Activated naive CD4-positive, alpha-beta T cell (primary cell): ENCODE results near the gene STOML2.
A peak's percentile ranks its signal among the peaks of the same experiment; 100 is the strongest.

ENCODE experiments used
- DNase-seq, 4 experiments: peaks; one replicate each; lab custom pipeline; 2025; lab: John Stamatoyannopoulos, UW

Gene STOML2

GRCh38 chr9:35107297-35108290 lies 4.7 kb upstream of the STOML2 start:
- DNase-seq, result no peak

- no peak for DNase-seq
Measured at GRCh38 chr9:35106343-35106730, 3.4 kb upstream of the STOML2 start.

- DNase-seq, result no peak
Measured at GRCh38 chr9:35105571-35106342, 2.8 kb upstream of the STOML2 start.

GRCh38 chr9:35105126-35105525 lies 2.2 kb upstream of the STOML2 start:
- no peak for DNase-seq

GRCh38 chr9:35104586-35104985 lies 1.7 kb upstream of the STOML2 start:
- DNase-seq, result no peak

GRCh38 chr9:35103660-35104191 lies 795 bp upstream of the STOML2 start:
- DNase-seq, result no peak

- DNase-seq, result peak in 1 of 4 experiments; percentile 9
Measured at GRCh38 chr9:35102465-35102768, 514 bp downstream of the STOML2 start.

GRCh38 chr9:35097573-35097972 lies 5.4 kb downstream of the STOML2 start:
- DNase-seq, result no peak

GRCh38 chr9:35096035-35096849 lies 6.7 kb downstream of the STOML2 start, which contains the start of gene PIGO:
TSS of gene PIGO (minus strand) at chr9:35096591. CDS start at chr9:35095565, 1,026 bp downstream.
- DNase-seq, result peak; percentile 77 to 95 (median 83)

GRCh38 chr9:35091536-35091935 lies 11.4 kb downstream of the STOML2 start:
- no peak for DNase-seq

GRCh38 chr9:35089434-35089833 lies 13.5 kb downstream of the STOML2 start:
- no peak for DNase-seq

- DNase-seq, result no peak
Measured at GRCh38 chr9:35085078-35085477, 17.9 kb downstream of the STOML2 start.

GRCh38 chr9:35079426-35080341 lies 23.2 kb downstream of the STOML2 start, which contains the start of gene FANCG:
TSS of gene FANCG (minus strand) at chr9:35079942. CDS start at chr9:35079524, 418 bp downstream.
- peak; percentile 40 to 68 (median 54) for DNase-seq

GRCh38 chr9:35079041-35079425 lies 23.9 kb downstream of the STOML2 start:
- no peak for DNase-seq

GRCh38 chr9:35078066-35078465 lies 24.9 kb downstream of the STOML2 start:
- DNase-seq, result no peak

- DNase-seq, result no peak
Measured at GRCh38 chr9:35076848-35077247, 26.1 kb downstream of the STOML2 start.

GRCh38 chr9:35075358-35075757 lies 27.6 kb downstream of the STOML2 start:
- no peak for DNase-seq

- DNase-seq, result no peak
Measured at GRCh38 chr9:35074791-35075190, 28.1 kb downstream of the STOML2 start.

GRCh38 chr9:35074141-35074540 lies 28.8 kb downstream of the STOML2 start:
- no peak for DNase-seq

GRCh38 chr9:35073279-35073612 lies 29.7 kb downstream of the STOML2 start:
- no peak for DNase-seq
